Measurements from ENCODE around the gene PARVG.

The PARVG gene

DNA sequence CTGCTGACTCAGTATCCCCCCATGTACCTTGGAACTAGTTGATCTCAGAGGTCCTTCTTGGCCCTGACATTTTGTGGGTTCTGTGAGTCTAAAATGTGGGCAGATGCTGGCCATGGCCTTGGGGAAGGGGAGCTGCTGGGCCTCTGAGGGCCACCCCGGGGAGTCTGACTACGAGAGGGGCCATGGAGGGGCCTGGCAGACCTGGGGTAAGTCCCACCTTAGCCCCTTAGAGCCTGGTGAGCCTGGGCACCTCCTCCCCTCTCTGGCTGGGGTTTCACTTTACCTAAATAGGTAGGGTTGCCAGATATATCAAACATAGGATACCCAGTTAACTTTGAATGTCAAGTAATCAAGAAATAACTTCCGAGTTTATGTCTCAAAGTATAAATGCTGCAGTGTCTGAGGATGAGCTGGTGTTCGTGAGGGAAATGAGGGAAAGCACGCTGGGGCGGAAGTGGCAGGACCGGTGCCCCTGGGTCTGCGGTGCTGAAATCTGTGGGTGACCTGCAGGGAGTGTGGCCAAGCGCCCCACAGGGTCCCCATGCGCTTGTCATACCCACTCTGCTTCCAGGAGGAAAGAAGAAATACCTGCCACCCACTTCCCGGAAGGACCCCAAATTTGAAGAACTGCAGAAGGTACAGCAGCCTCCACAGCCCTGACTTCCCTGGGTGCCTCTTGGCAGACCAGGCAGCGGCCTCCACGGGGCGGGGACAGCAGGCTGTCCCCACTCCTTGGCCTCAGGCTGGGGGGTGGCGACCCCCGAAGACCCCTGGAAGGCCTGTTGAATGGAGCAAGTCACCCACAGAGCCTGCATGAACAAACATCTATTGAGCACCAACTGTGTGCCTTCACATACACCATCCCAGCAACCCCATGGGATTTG lies 4.8 kb downstream of the PARVG start:
- H3K4me1 ChIP-seq (ENCODE audit: control insufficient read depth in 1 of 2, insufficient read depth in 2 of 2, low read length in 2 of 2), result peaks cover 0 to 5% of the 10 kb centered on the region in 2 donors
- no peaks in the 10 kb centered on the region for H3K27me3 ChIP-seq (ENCODE audit: control insufficient read depth in 1 of 2, insufficient read depth in 2 of 2, low read length in 2 of 2)
- no peaks in the 10 kb centered on the region for H3K9me3 ChIP-seq (ENCODE audit: control insufficient read depth in 1 of 2, low read length in 2 of 2)
- H3K36me3 ChIP-seq (ENCODE audit: control insufficient read depth in 1 of 2, insufficient read depth in 2 of 2, low read length in 2 of 2), result peaks cover 0 to 6% of the 10 kb centered on the region in 2 donors
- no peak overlapping the region for H3K27ac ChIP-seq (ENCODE audit: low read depth, low read length)
- H3K4me3 ChIP-seq (ENCODE audit: low read depth in 1 of 2, low read length in 2 of 2), result no peak overlapping the region
- no peak overlapping the region for H3K9ac ChIP-seq (ENCODE audit: low read depth in 1 of 2, low read length in 2 of 2)

DNA sequence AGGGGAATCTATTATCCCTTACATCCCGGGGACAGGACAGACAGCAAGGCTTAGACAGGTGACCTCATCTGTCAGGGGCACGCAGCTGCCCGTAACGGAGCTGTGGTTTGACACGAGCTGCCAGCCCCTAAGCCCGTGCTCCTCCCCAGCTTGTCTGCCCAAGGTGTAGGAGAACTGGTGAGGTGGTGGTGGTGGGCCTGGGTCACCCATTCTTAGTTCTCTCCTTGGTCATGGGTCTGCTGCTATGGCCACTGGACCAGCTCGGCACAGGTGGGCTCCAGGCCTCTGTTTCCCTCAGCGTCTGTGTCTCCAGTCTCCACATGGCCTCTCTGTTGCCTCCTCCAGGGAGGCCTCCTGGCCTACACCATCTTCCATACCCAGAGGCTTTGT lies 5.4 kb downstream of the PARVG start:
- peaks cover 0 to 6% of the 10 kb centered on the region in 2 donors for H3K36me3 ChIP-seq (ENCODE audit: control insufficient read depth in 1 of 2, insufficient read depth in 2 of 2, low read length in 2 of 2)
- no peak overlapping the region for H3K9ac ChIP-seq (ENCODE audit: low read depth in 1 of 2, low read length in 2 of 2)
- no peak overlapping the region for H3K4me3 ChIP-seq (ENCODE audit: low read depth in 1 of 2, low read length in 2 of 2)
- H3K27me3 ChIP-seq (ENCODE audit: control insufficient read depth in 1 of 2, insufficient read depth in 2 of 2, low read length in 2 of 2), result no peaks in the 10 kb centered on the region
- no peak overlapping the region for H3K27ac ChIP-seq (ENCODE audit: low read depth, low read length)
- H3K9me3 ChIP-seq (ENCODE audit: control insufficient read depth in 1 of 2, low read length in 2 of 2), result no peaks in the 10 kb centered on the region
- H3K4me1 ChIP-seq (ENCODE audit: control insufficient read depth in 1 of 2, insufficient read depth in 2 of 2, low read length in 2 of 2), result no peaks in the 10 kb centered on the region

GRCh38 chr22:44186737-44187136 lies 6.0 kb downstream of the PARVG start:
- peaks cover 0 to 6% of the 10 kb centered on the region in 2 donors for H3K36me3 ChIP-seq (ENCODE audit: control insufficient read depth in 1 of 2, insufficient read depth in 2 of 2, low read length in 2 of 2)
- no peaks in the 10 kb centered on the region for H3K9me3 ChIP-seq (ENCODE audit: control insufficient read depth in 1 of 2, low read length in 2 of 2)
- no peak overlapping the region for H3K27ac ChIP-seq (ENCODE audit: low read depth, low read length)
- no peaks in the 10 kb centered on the region for H3K4me1 ChIP-seq (ENCODE audit: control insufficient read depth in 1 of 2, insufficient read depth in 2 of 2, low read length in 2 of 2)
- H3K4me3 ChIP-seq (ENCODE audit: low read depth in 1 of 2, low read length in 2 of 2), result no peak overlapping the region
- no peaks in the 10 kb centered on the region for H3K27me3 ChIP-seq (ENCODE audit: control insufficient read depth in 1 of 2, insufficient read depth in 2 of 2, low read length in 2 of 2)
- H3K9ac ChIP-seq (ENCODE audit: low read depth in 1 of 2, low read length in 2 of 2), result no peak overlapping the region

- Histone ChIP-seq H3K36me3 (ENCODE audit: control insufficient read depth in 1 of 2, insufficient read depth in 2 of 2, low read length in 2 of 2) (peaks cover 0 to 6% of the 10 kb centered on the region in 2 donors), H3K4me3 (ENCODE audit: low read depth in 1 of 2, low read length in 2 of 2) (no peak overlapping the region), H3K27me3 (ENCODE audit: control insufficient read depth in 1 of 2, insufficient read depth in 2 of 2, low read length in 2 of 2) (no peaks in the 10 kb centered on the region), H3K9me3 (ENCODE audit: control insufficient read depth in 1 of 2, low read length in 2 of 2) (no peaks in the 10 kb centered on the region), H3K9ac (ENCODE audit: low read depth in 1 of 2, low read length in 2 of 2) (no peak overlapping the region), H3K4me1 (ENCODE audit: control insufficient read depth in 1 of 2, insufficient read depth in 2 of 2, low read length in 2 of 2) (no peaks in the 10 kb centered on the region), H3K27ac (ENCODE audit: low read depth, low read length) (no peak overlapping the region)
Observed at GRCh38 chr22:44187652-44188230, 7.0 kb downstream of the PARVG start.

- Histone ChIP-seq H3K4me3 (ENCODE audit: low read depth in 1 of 2, low read length in 2 of 2) (no peak overlapping the region), H3K9ac (ENCODE audit: low read depth in 1 of 2, low read length in 2 of 2) (no peak overlapping the region), H3K36me3 (ENCODE audit: control insufficient read depth in 1 of 2, insufficient read depth in 2 of 2, low read length in 2 of 2) (peaks cover 0 to 6% of the 10 kb centered on the region in 2 donors), H3K4me1 (ENCODE audit: control insufficient read depth in 1 of 2, insufficient read depth in 2 of 2, low read length in 2 of 2) (no peaks in the 10 kb centered on the region), H3K27ac (ENCODE audit: low read depth, low read length) (no peak overlapping the region), H3K9me3 (ENCODE audit: control insufficient read depth in 1 of 2, low read length in 2 of 2) (no peaks in the 10 kb centered on the region), H3K27me3 (ENCODE audit: control insufficient read depth in 1 of 2, insufficient read depth in 2 of 2, low read length in 2 of 2) (no peaks in the 10 kb centered on the region)
Observed at GRCh38 chr22:44188316-44188715, 7.6 kb downstream of the PARVG start.

DNA sequence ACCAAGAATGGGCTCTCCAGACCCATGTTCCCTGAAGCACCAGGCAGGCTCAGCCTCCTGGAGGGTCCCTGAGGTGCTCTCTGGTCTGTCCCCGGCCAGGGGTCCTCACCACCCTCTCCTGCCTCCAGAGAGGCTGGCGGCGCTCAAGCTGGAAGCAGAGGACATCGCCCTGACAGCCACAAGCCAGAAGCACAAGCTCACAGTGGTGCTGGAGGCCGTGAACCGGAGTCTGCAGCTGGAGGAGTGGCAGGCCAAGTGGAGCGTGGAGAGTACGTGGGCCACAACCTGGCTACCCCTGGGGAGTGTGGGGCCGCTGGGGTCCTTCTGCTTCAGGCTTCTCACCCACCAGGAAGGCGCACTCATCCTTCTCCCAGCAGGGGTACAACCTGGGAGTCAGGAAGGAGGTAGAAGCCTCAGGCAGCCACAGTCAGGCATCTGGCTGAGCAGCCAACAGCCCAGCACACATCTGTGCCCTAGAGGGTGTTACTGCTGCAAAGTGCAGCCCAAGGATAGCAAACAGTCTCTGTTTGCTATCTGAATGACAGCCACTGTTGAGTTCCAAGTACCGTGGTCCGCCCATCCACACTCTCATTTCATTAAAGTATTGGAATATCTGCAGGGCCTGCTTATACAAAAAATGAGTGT lies 8.4 kb downstream of the PARVG start:
- Histone ChIP-seq H3K9me3 (ENCODE audit: control insufficient read depth in 1 of 2, low read length in 2 of 2) (no peaks in the 10 kb centered on the region), H3K4me1 (ENCODE audit: control insufficient read depth in 1 of 2, insufficient read depth in 2 of 2, low read length in 2 of 2) (no peaks in the 10 kb centered on the region), H3K27me3 (ENCODE audit: control insufficient read depth in 1 of 2, insufficient read depth in 2 of 2, low read length in 2 of 2) (no peaks in the 10 kb centered on the region), H3K4me3 (ENCODE audit: low read depth in 1 of 2, low read length in 2 of 2) (no peak overlapping the region), H3K36me3 (ENCODE audit: control insufficient read depth in 1 of 2, insufficient read depth in 2 of 2, low read length in 2 of 2) (peaks cover 0 to 3% of the 10 kb centered on the region in 2 donors), H3K9ac (ENCODE audit: low read depth in 1 of 2, low read length in 2 of 2) (no peak overlapping the region), H3K27ac (ENCODE audit: low read depth, low read length) (no peak overlapping the region)

- H3K9ac ChIP-seq (ENCODE audit: low read depth in 1 of 2, low read length in 2 of 2), result no peak overlapping the region
- peaks cover 0 to 3% of the 10 kb centered on the region in 2 donors for H3K36me3 ChIP-seq (ENCODE audit: control insufficient read depth in 1 of 2, insufficient read depth in 2 of 2, low read length in 2 of 2)
- H3K9me3 ChIP-seq (ENCODE audit: control insufficient read depth in 1 of 2, low read length in 2 of 2), result no peaks in the 10 kb centered on the region
- no peak overlapping the region for H3K27ac ChIP-seq (ENCODE audit: low read depth, low read length)
- H3K4me3 ChIP-seq (ENCODE audit: low read depth in 1 of 2, low read length in 2 of 2), result no peak overlapping the region
- H3K27me3 ChIP-seq (ENCODE audit: control insufficient read depth in 1 of 2, insufficient read depth in 2 of 2, low read length in 2 of 2), result no peaks in the 10 kb centered on the region
- H3K4me1 ChIP-seq (ENCODE audit: control insufficient read depth in 1 of 2, insufficient read depth in 2 of 2, low read length in 2 of 2), result no peaks in the 10 kb centered on the region
Observed at GRCh38 chr22:44190381-44190976, 9.8 kb downstream of the PARVG start.

- H3K9ac ChIP-seq (ENCODE audit: low read depth in 1 of 2, low read length in 2 of 2), result no peak overlapping the region
- no peak overlapping the region for H3K27ac ChIP-seq (ENCODE audit: low read depth, low read length)
- no peak overlapping the region for H3K4me3 ChIP-seq (ENCODE audit: low read depth in 1 of 2, low read length in 2 of 2)
- H3K4me1 ChIP-seq (ENCODE audit: control insufficient read depth in 1 of 2, insufficient read depth in 2 of 2, low read length in 2 of 2), result no peaks in the 10 kb centered on the region
- H3K27me3 ChIP-seq (ENCODE audit: control insufficient read depth in 1 of 2, insufficient read depth in 2 of 2, low read length in 2 of 2), result no peaks in the 10 kb centered on the region
- peaks cover 0 to 3% of the 10 kb centered on the region in 2 donors for H3K36me3 ChIP-seq (ENCODE audit: control insufficient read depth in 1 of 2, insufficient read depth in 2 of 2, low read length in 2 of 2)
- no peaks in the 10 kb centered on the region for H3K9me3 ChIP-seq (ENCODE audit: control insufficient read depth in 1 of 2, low read length in 2 of 2)
Observed at GRCh38 chr22:44191036-44191454, 10.3 kb downstream of the PARVG start.

DNA sequence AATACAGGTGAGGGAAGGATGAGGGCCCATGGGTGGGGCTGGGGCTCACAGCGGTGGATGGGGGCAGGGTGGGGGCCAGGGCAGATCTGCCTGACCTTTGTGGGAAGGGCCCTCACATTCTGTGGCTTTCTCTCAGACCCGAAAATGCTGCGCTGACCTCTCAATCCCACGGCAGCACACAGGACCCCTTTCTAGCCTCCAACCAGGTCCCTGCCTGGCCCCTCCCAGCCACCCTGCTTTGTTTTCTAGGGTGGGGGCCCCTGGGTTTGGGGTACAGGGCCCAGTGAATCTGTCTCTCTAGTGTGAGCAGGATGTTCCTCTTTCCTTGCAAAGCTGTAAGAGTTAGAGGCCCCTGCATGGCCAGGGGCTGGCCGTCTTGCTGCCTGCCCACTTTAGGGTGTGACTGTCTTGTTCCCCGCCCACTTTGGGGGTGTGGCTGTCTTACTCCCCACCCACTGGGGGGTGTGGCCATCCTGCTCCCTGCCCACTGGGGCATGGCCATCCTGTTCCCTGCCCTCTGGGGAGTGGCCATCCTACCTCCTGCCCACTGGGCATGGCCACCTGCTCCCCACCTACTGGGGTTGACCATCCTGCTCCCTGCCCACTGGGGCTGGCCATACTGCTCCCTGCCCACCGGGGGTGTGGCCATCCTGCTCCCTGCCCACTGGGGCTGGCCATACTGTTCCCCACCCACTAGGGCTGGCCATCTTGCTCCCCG lies 11.5 kb downstream of the PARVG start:
- Histone ChIP-seq H3K27me3 (ENCODE audit: control insufficient read depth in 1 of 2, insufficient read depth in 2 of 2, low read length in 2 of 2) (no peaks in the 10 kb centered on the region), H3K4me3 (ENCODE audit: low read depth in 1 of 2, low read length in 2 of 2) (no peak overlapping the region), H3K9ac (ENCODE audit: low read depth in 1 of 2, low read length in 2 of 2) (no peak overlapping the region), H3K4me1 (ENCODE audit: control insufficient read depth in 1 of 2, insufficient read depth in 2 of 2, low read length in 2 of 2) (no peaks in the 10 kb centered on the region), H3K27ac (ENCODE audit: low read depth, low read length) (no peak overlapping the region), H3K9me3 (ENCODE audit: control insufficient read depth in 1 of 2, low read length in 2 of 2) (no peaks in the 10 kb centered on the region), H3K36me3 (ENCODE audit: control insufficient read depth in 1 of 2, insufficient read depth in 2 of 2, low read length in 2 of 2) (no peaks in the 10 kb centered on the region)

Measured in duodenal mucosa (tissue), 2 donors.